Jurkat, Clone E6-1 (cell line): ENCODE measurements around the gene SRP72. TPM values are rescaled to one million over a fixed set of nuclear protein-coding genes. Genes with fewer than 3 reads are reported as not detected.
A peak's percentile ranks its signal among the peaks of the same experiment; 100 is the strongest.
"Not testable (repeated sequence)": the region's sequence is repeated elsewhere in the genome, so short reads cannot be mapped to it uniquely, and the experiment has no call there.

Experiments
- DNase-seq: peaks from one replicate; pipeline ENCODE4 v3.0.0-alpha.2; 2011; ENCODE audit warnings: low read depth, low spot score
- H3K4me3 ChIP-seq: 2 replicates; pipeline ENCODE4 v1.5.1; 2011; ENCODE audit warnings: mild to moderate bottlenecking, low read length, control low read depth, moderate library complexity
- polyA plus RNA-seq: library from polyadenylated mRNA; unstranded; fragments of >200 nt; gene quantifications from one replicate; pipeline ENCODE4 v1.2.1, GENCODE V29; 2012; ENCODE audit warnings: missing spikeins; ENCODE audit not compliant: insufficient read length, insufficient read depth

SRP72 gene, protein sequence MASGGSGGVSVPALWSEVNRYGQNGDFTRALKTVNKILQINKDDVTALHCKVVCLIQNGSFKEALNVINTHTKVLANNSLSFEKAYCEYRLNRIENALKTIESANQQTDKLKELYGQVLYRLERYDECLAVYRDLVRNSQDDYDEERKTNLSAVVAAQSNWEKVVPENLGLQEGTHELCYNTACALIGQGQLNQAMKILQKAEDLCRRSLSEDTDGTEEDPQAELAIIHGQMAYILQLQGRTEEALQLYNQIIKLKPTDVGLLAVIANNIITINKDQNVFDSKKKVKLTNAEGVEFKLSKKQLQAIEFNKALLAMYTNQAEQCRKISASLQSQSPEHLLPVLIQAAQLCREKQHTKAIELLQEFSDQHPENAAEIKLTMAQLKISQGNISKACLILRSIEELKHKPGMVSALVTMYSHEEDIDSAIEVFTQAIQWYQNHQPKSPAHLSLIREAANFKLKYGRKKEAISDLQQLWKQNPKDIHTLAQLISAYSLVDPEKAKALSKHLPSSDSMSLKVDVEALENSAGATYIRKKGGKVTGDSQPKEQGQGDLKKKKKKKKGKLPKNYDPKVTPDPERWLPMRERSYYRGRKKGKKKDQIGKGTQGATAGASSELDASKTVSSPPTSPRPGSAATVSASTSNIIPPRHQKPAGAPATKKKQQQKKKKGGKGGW
- 221 TPM for polyA plus RNA-seq

DNA sequence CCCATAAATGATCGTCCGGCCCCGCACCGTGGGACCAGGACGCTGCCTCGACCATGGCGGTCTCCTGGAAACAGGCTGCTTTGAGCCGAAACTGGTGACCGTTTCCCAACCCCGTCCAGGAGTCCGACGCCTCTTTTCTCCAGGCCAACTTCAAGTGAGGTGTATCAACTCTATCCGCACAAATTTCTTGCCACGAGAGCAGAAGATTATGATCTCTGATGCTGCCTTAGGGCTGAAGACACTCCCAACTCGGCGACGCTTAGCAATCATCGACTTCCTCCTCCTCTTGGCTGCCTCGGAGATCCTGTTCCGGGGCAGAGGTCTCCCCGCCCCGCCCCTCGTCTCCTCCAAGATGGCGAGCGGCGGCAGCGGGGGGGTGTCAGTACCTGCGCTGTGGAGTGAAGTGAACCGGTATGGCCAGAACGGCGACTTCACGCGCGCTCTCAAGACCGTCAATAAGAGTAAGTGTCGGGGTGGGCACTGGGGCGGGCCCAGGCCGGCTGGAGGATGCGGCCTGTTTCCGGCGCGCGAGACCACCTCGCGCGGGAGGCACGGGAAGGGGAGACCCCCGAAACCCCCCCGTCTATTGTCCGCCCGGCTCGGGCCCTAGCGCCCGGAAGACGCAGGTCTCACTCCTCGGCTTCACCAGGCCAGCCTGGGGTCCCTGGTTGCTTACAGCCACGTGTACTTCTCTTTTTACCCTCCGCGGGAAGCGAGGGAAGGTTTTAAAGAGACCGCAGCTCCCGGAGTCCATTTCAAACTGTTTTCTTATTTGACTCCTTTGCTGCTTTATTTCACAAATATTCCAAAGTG, at the start of gene SRP72:
Gene SRP72 (plus strand): TSS at position 334 of the 813 bp plus-strand sequence. CDS start 19 bp downstream, at position 353.
- H3K4me3 ChIP-seq, result peak within 1 kb of the TSS; percentile 97
- DNase-seq, result peak; percentile 86

DNA sequence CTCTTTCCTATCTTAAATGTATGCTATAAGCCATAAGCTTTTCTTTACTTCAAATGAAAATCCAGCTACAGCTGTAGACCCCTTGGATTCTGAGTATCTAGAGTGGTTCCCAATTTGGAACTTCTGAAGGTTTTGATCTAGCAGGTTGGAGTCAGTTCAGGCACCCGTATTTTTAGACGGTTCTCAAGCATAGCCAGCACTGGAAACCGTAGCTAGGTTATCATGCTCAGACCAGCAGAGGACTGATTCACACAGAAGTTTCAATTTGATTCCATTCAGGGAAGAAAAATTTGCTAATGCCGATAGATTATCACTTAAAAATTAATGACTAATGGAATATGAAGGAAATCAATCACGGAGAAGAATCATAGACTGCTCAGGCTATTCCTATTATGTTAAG, 43.2 kb upstream of the SRP72 start:
- no peak overlapping the region for H3K4me3 ChIP-seq
- no peak for DNase-seq

DNA sequence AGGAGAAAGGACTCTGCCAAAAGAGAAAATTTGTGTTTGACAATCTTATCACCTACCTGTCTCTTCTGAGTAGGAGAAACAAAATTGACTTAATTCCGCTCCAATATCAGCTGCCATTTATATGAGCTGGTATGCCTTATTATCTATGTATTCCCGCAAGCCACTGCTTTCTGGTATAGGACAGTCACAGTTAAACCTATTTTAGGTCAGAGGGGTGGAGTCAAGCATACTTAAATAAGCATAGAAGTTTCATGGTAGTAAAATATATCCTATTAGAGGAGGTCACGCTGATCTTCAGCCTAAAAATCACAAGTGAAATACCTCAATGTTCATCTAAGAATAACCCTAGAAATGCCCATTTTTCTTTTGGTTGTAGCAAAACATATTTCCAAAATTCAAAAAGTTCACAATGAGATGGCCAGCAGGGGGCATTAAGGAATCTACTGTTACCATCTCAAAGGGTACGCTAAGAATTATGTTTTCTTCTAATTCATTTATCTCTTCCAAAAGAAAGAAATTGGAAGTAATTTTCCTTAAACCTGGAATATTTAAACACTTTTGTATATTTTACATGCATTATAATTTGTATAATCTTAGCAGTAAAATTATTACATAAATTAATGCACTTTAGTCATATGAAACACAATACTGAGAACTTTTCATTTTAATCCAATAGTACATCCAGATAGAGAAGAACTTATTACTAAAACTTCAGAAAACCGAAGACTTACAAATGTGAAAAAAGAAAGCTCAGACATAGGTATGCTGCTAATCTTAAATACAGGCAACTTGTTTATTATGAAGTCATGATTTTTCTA, 42.5 kb upstream of the SRP72 start:
- no peak for DNase-seq
- no peak overlapping the region for H3K4me3 ChIP-seq

DNA sequence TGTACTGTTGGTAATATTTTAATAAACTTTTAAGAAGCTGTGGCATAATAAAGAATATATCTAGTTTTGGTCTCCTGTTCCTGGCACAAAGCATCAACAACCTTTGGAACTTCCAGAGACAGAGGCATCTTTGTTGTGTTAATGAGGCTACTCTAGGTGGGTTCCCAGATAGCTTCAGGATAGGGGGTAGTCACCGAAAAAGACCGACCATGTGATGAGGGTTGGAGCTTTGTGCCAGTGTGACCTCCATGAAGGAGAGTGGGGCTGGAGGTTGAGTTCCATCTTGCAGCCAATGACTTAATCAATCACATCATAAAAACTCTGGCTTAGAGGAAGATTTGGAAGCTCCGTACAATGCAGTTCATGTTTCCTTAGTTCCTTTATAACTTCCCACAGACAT, 41.9 kb upstream of the SRP72 start:
- no peak overlapping the region for H3K4me3 ChIP-seq
- DNase-seq, result no peak

DNA sequence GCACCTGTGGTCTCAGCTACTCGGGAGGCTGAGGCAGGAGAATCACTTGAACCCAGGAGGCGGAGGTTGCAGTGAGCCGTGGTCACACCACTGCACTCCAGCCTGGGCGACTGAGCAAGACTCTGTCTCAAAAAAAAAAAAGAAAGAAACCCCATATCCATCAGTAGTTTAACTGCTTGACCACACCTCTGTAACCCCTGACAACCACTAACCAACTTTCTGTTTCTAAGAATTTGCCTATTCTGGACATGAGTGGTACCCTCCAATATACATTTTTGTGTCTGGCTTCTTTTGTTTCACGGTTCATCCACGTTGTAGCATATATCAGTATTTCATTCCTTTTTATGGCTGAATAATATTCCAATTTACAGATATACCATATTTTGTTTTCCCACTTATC, 41.1 kb upstream of the SRP72 start:
- H3K4me3 ChIP-seq, result no peak overlapping the region
- no peak for DNase-seq

DNA sequence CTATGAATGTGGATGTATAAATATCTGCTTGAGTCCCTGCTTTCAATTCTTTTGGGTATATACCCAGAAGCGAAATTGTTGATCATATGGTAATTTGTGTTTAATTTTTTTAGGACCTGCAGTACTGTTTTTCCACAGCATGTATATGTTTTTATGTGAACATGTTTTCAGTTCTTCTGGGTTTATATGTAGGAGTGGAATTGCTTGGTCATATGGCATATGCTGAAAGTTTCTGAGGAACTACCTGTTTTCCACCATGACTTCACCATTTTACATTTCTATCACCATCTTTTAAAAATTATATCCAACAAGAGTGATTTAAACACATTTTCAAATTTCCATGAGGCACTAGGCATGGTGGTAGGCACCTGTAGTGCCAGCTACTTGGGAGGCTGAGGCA, 40.2 kb upstream of the SRP72 start:
- no peak for DNase-seq
- H3K4me3 ChIP-seq, result no peak overlapping the region

DNA sequence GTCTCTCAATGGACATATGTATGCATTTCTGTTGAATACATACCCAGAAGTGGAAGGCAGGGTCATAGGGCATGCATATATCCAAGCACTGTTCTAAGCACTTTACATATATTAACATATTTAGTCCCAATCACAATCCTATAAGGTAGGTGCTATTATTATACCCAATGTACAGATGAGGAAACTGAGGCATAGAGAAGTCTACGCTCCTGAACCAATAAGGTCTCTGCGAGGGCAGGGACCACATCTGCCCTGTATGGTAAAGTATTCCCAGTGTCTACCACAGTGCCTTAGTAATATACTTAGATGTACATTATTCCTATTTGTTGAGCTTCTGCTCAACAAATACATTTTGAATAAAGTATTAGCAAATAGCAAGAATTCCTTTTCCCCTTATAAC, 37.2 kb upstream of the SRP72 start:
- DNase-seq, result no peak
- H3K4me3 ChIP-seq, result no peak overlapping the region

DNA sequence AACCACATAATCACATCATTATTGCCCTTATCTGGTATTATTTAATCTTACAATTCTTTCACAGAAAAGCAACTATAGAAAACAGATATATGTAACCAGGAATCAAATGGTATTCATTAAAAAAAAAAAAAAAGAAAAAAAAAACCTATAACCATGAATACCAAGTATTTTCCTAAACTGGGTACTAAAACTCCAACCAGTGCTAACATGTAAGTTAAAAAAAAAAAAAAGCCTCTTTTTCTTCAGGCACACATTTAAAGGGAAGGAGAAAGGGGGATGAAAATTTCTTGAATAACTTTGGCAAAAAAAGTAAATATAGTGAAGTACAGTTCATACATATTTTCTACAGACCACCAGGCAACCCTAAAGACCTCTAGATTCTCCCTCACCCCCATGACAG, 34.1 kb upstream of the SRP72 start:
- DNase-seq, result no peak
- no peak overlapping the region for H3K4me3 ChIP-seq

DNA sequence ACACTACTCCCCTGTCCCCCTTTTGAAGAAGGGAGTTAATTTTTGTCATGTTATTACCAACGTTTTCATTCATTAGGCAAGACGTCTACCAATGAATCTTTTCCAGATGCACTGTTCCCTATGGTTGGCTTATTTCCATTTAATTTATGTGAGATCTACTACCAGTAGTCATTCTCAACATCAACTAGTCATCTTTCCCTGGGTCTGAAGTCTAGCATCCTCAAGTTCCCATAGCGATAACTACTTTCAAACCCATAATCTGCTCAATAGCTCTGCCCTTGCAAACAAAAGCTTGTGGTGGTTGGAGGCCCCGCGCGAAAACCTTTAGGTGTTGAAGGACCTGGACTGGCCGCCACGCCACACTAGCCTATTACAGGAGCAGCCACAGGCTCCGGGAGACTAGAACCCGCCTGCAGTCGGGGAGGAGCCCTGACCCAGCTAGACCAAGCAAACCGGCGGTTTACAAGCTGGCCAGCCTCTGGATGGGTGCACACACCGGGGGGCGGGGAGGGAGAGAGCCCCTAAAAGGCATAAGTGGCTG, 32.7 kb upstream of the SRP72 start:
- DNase-seq, result no peak
- H3K4me3 ChIP-seq, result peak overlapping the region; percentile 76

DNA sequence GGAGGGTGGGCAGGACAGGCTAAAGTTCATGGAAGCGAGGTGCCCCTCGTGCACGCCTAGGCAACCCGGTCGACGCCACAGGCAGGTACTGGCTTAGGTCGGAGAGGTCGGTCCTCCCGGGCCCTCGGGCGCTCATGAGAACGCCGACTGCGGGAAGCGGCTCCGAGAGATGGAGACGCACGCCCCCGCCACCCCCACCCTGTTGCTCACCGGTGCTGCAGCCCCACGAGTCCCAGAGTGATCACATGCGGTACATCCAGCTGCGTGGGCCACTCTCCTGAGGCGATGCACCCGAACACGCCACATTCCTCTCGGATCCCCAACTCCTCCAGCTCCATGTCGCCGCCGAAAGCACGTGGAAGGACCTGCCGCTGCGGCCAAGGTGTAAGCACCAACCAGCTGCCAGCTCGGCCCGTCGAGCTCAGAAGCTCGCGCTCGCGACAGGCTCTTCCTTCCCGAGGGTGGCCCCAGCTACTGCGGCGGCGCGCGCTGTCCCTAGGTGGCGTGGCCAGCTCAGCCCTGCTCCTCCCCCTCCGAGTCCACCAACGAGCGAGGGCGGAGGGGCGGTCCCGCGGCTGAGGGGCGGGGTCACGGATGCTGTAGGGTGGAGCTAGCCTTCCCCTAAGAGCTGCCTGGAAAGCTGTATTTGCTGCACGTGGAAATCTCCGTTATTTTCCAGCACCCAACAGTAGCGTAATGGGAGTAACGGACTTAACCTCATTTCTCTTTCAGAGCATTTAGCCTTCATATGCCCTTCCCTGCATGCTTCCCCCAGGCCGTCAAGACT, 32.1 kb upstream of the SRP72 start, which contains the start of gene PPAT:
Gene PPAT (minus strand): TSS at position 476 of the 787 bp plus-strand sequence. CDS start 138 bp downstream, at position 338.
- H3K4me3 ChIP-seq, result peak within 1 kb of the TSS; percentile 76
- peak; percentile 94 for DNase-seq

DNA sequence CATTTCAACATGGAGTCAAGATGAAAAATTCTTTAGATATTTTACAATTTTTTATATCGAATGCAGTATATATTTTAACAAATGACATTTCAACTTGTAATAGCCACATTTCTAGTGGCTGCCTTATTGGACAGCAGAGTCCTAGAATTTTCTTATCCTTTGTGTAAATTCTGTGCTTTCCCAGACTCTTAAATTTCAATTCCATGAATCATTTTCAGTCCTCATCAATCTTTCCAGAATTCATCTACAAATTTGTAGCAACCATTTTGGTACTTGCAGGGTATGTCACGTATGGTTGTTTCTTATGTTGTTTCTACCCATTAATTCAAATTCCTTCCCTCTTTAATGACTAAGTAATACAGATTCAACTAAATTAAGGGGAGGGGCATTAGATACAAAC, 28.7 kb upstream of the SRP72 start:
- no peak overlapping the region for H3K4me3 ChIP-seq

DNA sequence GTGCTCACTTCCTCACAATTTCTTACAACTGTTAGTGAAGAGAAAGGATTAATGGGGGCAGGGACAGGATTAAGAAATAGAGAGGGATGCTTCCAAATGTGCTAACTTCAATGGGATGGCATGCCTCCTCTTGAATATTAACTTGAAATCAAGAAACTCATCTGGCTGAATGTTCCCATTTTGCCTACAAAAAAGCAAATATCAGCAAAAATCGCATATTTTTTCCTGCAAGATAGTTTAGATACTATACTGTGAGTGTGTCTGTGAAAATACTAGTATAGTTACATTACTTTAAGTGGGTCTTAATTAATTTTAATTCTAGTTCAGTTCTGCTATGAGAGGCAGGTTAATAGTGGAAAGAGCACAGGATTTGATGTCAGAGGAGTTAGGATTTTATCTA, 26.4 kb upstream of the SRP72 start:
- H3K4me3 ChIP-seq, result no peak overlapping the region
- DNase-seq, result no peak

More for the DNA sequence above, 28.7 kb upstream of the SRP72 start:
- no peak for DNase-seq

DNA sequence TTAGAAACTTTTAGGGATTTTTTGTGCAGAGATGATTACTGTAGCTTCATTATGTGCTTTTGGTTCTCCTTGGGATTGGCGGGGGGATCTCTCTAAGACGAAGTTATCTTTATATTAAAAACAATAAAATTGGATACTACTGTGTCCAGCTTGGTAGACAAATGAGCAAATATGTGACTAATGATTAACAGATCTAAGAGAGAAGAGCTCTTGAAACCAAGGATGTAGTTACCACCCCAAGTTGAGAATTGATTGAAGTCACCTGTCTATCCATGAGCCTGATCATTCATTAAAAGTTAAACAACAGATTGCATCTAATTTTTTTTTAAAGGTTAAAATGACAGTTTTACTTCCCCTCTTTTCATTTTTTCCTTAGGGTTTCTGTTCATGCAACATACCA, 22.7 kb upstream of the SRP72 start:
- no peak overlapping the region for H3K4me3 ChIP-seq
- no peak for DNase-seq

DNA sequence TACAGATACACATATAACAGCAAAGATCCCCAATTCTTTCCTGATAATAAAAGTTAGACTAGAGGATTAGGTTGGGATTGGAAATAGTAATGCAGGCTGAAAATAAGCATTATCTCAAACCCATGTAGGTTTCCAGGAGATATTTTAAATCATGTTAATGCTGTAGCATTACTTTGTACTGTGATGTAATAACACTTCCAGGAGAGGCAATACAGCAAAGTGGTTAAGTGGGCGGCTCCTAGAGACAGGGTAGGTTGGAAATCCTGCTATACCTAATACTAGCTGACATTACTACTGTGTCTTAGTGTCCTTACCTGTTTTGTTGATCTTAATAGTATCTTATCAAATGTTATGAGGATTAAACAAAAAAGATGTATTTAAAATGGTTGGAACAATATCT, 21.7 kb upstream of the SRP72 start:
- H3K4me3 ChIP-seq, result no peak overlapping the region
- DNase-seq, result no peak

DNA sequence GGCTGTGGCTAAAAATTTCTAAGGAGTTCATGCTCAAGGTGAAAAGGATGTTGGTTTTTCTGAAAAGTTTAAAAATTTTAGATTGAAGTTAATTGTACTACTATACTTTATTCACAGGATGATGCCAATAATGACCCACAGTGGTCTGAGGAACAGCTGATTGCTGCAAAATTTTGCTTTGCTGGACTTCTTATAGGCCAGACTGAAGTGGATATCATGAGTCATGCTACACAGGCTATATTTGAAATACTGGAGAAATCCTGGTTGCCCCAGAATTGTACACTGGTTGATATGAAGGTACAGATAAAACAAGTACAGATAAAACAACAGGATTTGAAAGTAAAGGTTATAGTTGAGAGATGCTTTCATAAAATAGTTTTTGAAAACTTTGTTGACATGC, 19.1 kb upstream of the SRP72 start:
- no peak overlapping the region for H3K4me3 ChIP-seq
- DNase-seq, result no peak

DNA sequence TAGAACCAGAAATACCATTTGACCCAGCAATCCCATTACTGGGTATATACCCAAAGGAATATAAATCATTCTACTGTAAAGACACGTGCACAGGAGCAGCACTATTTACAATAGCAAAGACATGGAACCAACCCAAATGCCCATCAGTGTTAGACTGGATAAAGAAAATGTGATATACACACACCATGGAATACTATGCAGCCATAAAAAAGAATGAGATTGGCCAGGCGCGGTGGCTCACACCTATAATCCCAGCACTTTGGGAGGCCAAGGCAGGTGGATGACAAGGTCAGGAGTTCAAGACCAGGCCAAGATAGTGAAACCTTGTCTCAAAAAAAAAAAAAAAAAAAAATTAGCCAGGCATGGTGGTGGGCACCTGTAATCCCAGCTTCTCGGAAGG, 17.9 kb upstream of the SRP72 start:
- DNase-seq, H3K4me3 ChIP-seq: not testable (repeated sequence)

DNA sequence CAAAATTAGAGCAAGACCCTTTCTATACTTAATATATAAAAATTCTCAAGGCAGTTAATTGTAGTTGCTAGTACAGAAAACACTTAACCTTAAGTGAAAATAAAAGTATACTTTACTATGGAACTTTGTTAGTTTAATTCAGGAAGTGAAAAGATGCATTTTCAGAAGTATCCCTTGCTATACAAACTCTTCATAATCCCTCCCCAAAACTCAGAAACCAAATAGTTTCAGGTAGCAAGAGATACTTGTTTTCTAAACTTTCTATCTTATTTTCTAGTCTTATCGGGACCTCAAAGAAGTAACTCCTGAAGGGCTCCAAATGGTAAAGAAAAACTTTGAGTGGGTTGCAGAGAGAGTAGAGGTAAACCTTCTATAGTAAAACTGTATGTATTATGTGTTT, 17.1 kb upstream of the SRP72 start:
- no peak overlapping the region for H3K4me3 ChIP-seq
- no peak for DNase-seq

DNA sequence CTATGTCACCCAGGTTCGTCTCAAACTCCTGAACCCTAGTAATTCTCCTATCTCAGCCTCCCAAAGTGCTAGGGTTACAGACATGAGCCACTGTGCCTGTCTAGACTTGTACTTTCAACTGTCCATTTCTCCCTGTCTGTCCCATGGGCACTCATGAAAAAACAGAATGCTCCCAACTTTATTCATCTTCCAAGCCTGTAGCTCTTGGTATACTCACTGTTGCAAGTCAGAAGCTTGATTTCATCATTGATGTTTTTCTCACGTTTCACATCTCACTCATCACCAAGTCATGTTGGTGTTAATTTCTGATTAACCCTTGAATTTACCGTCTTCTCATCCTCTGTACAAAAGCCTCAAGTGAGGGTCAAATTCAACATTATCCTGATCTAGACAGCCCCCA, 7.3 kb upstream of the SRP72 start:
- DNase-seq, result no peak
- H3K4me3 ChIP-seq, result no peak overlapping the region
